Sigmoid colon (tissue), 7 donors: Measurements from ENCODE around the gene PHKB. TPM values are rescaled to one million over a fixed set of nuclear protein-coding genes. Genes with fewer than 3 reads are reported as not detected.

Source experiments
- DNase-seq: peaks from one replicate; pipeline ENCODE4 v3.0.0-alpha.2; 2019
- H3K27ac ChIP-seq, 4 donors: fragments of 200-600 bp; sonication (generic); one replicate each; pipeline ENCODE4 v1.5.1; 2016 to 2019; ENCODE audit warnings: mild to moderate bottlenecking in 1 of 4
- H3K27me3 ChIP-seq, 3 donors: fragments of 200-600 bp; sonication (generic); one replicate each; pipeline ENCODE4 v1.5.1; 2019; ENCODE audit warnings: mild to moderate bottlenecking in 1 of 3
- H3K36me3 ChIP-seq, 4 donors: fragments of 200-600 bp; sonication (generic); one replicate each; pipeline ENCODE4 v1.5.1; 2016 to 2019
- H3K4me1 ChIP-seq, 4 donors: fragments of 200-600 bp; sonication (generic); one replicate each; pipeline ENCODE4 v1.5.1; 2017 to 2019
- H3K4me3 ChIP-seq, 4 donors: fragments of 200-600 bp; sonication (generic); one replicate each; pipeline ENCODE4 v1.5.1; 2017 to 2019; ENCODE audit warnings: mild to moderate bottlenecking in 2 of 4, moderate library complexity in 1 of 4
- H3K9me3 ChIP-seq, 4 donors: fragments of 200-600 bp in 3 of 4; sonication (generic) in 3 of 4; one replicate each; pipeline versions ENCODE4 v1.5.1 to v1.6.1; 2013 to 2019
- EP300 ChIP-seq, 4 donors: sonication (generic); formaldehyde crosslinking; IDR thresholded peaks; one replicate each; pipeline ENCODE4 v1.6.1; 2017; ENCODE audit warnings: antibody characterized with exemption in 4 of 4
- POLR2A ChIP-seq, 2 donors: fragments of 450-650 bp; IDR thresholded peaks; one replicate each; pipeline ENCODE4 v1.6.1; 2016; ENCODE audit warnings: antibody characterized with exemption in 2 of 2, mild to moderate bottlenecking in 2 of 2, moderate library complexity in 2 of 2
- POLR2AphosphoS5 ChIP-seq, 4 donors: sonication (generic); formaldehyde crosslinking; IDR thresholded peaks; one replicate each; pipeline ENCODE4 v1.6.1; 2017; ENCODE audit warnings: antibody characterized with exemption in 4 of 4
- WGBS, 2 donors: extraction: QIAGEN DNeasy Blood & Tissue Kit; methylation state at CpG; one replicate each; pipeline ENCODE4 v1.1.7; 2013; 5-methylcytosine and 5-hydroxymethylcytosine counted together
- intact Hi-C: fragments of 100-400 bp; cut with DNase I; formaldehyde crosslinking; loops from one replicate; pipeline ENCODE4 v1.15.1; 2023
- polyA plus RNA-seq, 3 donors: library from polyadenylated mRNA; stranded (reverse); fragments of 200-250 nt; gene quantifications; one replicate each; pipeline ENCODE4 v1.2.3, GENCODE V29; 2013
- total RNA-seq, 4 donors: library from RNA; depleted of rRNA; stranded (reverse); fragments of >200 nt; gene quantifications; one replicate each; pipeline ENCODE4 v1.1.0, GENCODE V29; 2016
- TF ChIP-seq, protein P1 (sequence below), 4 experiments: fragments of 450-650 bp in 3 of 4; fragments of 200-600 bp in 1 of 4; IDR thresholded peaks; one replicate each; pipeline ENCODE4 v1.5.1; 2016 to 2019; ENCODE audit warnings: antibody characterized with exemption in 4 of 4, mild to moderate bottlenecking in 3 of 4, moderate library complexity in 2 of 4
- donor health status: healthy with polysubstance abuse.
- donor health status: Bipolar disorder and iron deficiency.
- donor health status: healthy.

PHKB gene
- total and polyA plus RNA-seq, 7 donors, result 24.6 to 95.6 (median 60.5) TPM

DNA sequence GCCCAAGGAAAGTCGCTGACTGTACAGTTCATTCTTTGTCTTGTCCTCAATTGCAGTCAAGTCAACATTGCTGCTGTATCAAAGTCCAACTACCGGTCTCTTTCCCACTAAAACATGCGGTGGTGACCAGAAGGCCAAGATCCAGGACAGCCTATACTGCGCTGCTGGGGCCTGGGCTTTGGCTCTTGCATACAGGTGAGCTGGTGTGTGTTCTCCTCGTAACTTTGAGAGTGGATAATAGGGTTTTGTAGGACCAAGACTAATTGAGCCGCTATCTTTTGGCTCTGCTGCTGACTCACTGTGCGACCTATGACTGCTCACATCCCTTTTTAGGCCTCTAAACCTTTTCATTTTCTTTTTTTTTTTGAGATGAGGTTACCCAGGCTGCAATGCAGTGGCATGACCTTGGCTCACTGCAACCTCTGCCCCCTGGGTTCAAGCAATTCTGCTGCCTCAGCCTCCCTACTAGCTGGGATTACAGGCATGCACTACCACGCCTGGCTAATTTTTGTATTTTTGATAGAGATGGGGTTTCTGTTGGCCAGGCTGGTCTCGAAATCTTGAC is 38.7 kb downstream of the PHKB start:
- Histone ChIP-seq H3K27ac (no peak overlapping the region), H3K4me1 (peaks cover 0 to 5% (median 0%) of the 10 kb centered on the region in 4 donors), H3K4me3 (no peak overlapping the region), H3K27me3 (no peaks in the 10 kb centered on the region), H3K9me3 (no peaks in the 10 kb centered on the region), H3K36me3 (peaks cover 11 to 70% (median 22%) of the 10 kb centered on the region in 4 donors)
- TF ChIP-seq POLR2AphosphoS5 (IDR thresholded peaks at IDR 0.05), result no peak
- TF ChIP-seq EP300 (IDR thresholded peaks at IDR 0.05), result no peak
- TF ChIP-seq, protein P1, sequence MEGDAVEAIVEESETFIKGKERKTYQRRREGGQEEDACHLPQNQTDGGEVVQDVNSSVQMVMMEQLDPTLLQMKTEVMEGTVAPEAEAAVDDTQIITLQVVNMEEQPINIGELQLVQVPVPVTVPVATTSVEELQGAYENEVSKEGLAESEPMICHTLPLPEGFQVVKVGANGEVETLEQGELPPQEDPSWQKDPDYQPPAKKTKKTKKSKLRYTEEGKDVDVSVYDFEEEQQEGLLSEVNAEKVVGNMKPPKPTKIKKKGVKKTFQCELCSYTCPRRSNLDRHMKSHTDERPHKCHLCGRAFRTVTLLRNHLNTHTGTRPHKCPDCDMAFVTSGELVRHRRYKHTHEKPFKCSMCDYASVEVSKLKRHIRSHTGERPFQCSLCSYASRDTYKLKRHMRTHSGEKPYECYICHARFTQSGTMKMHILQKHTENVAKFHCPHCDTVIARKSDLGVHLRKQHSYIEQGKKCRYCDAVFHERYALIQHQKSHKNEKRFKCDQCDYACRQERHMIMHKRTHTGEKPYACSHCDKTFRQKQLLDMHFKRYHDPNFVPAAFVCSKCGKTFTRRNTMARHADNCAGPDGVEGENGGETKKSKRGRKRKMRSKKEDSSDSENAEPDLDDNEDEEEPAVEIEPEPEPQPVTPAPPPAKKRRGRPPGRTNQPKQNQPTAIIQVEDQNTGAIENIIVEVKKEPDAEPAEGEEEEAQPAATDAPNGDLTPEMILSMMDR (IDR thresholded peaks at IDR 0.05), result no peak
- no peak for TF ChIP-seq POLR2A (IDR thresholded peaks at IDR 0.05)
- WGBS, 2 donors, result 97 to 99% methylated on average over 9 of the region's 9 CpGs
- DNase-seq, result no peak
- intact Hi-C loops, result no loop called here

DNA sequence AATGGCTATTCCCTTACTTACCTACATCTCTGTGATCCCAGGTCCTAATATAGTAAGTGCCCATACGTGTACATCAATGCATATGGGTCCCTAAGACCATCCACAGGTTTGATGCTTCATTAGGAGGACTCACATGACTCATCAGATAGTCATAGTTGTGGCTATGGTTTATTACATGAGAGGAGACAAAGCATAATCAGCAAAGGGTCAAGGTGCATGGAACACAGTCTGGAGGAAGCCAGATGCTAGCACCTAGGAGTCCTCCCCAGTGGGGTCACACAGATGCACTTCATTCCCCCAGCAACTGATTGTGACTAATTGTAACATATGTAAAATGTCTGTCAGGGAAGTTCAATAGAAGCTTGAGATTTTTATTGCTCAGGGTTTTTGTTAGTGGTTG is 42.8 kb downstream of the PHKB start:
- no peak for TF ChIP-seq POLR2A (IDR thresholded peaks at IDR 0.05)
- TF ChIP-seq POLR2AphosphoS5 (IDR thresholded peaks at IDR 0.05), result no peak
- TF ChIP-seq EP300 (IDR thresholded peaks at IDR 0.05), result no peak
- TF ChIP-seq, protein P1 (IDR thresholded peaks at IDR 0.05), result no peak
- peaks cover 11 to 64% (median 25%) of the 10 kb centered on the region in 4 donors for H3K36me3 ChIP-seq
- WGBS, 2 donors, result 86 to 96% methylated on average over 1 of the region's 1 CpG
- no peak overlapping the region for H3K4me3 ChIP-seq
- no peak for DNase-seq
- H3K27me3 ChIP-seq, result no peaks in the 10 kb centered on the region
- H3K27ac ChIP-seq, result no peak overlapping the region
- intact Hi-C loops, result no loop called here
- H3K9me3 ChIP-seq, result no peaks in the 10 kb centered on the region
- no peaks in the 10 kb centered on the region for H3K4me1 ChIP-seq

DNA sequence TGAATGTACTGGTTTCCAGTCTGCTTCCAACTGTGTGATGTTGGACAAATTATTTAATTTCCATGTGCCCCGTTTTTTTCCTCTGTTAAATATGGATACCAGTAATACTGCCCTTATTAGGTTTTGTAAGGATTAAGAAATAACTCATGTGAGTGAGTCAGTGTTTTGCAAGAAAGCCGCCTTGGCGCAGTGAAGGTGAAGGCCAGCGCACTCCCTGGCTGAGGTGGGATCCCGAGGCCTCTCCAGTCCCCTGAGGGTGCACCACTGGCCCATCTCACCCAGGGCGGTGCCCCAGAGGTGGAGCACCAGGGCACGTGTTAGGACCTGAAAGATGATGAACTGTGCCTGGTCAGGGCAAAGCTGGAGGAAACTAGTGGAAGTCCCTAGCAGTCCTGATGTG is 43.5 kb downstream of the PHKB start:
- DNase-seq, result no peak

GRCh38 chr16:47506800-47507199 is 45.7 kb downstream of the PHKB start:
- Histone ChIP-seq H3K4me3 (no peak overlapping the region), H3K36me3 (peaks cover 7 to 54% (median 24%) of the 10 kb centered on the region in 4 donors), H3K9me3 (no peaks in the 10 kb centered on the region), H3K27me3 (no peaks in the 10 kb centered on the region), H3K27ac (no peak overlapping the region), H3K4me1 (no peaks in the 10 kb centered on the region)
- 61 to 84% methylated on average over 2 of the region's 2 CpGs for WGBS, 2 donors
- TF ChIP-seq, protein P1 (IDR thresholded peaks at IDR 0.05), result no peak
- TF ChIP-seq POLR2AphosphoS5 (IDR thresholded peaks at IDR 0.05) (no peak), POLR2A (IDR thresholded peaks at IDR 0.05) (no peak), EP300 (IDR thresholded peaks at IDR 0.05) (no peak)
- intact Hi-C loops, result no loop called here
- no peak for DNase-seq

More for the DNA sequence above, 43.5 kb downstream of the PHKB start:
- Histone ChIP-seq H3K27ac (no peak overlapping the region), H3K4me1 (no peaks in the 10 kb centered on the region), H3K27me3 (no peaks in the 10 kb centered on the region), H3K4me3 (no peak overlapping the region), H3K36me3 (peaks cover 11 to 64% (median 25%) of the 10 kb centered on the region in 4 donors), H3K9me3 (no peaks in the 10 kb centered on the region)
- TF ChIP-seq POLR2AphosphoS5 (IDR thresholded peaks at IDR 0.05) (no peak), POLR2A (IDR thresholded peaks at IDR 0.05) (no peak), EP300 (IDR thresholded peaks at IDR 0.05) (no peak)
- TF ChIP-seq, protein P1 (IDR thresholded peaks at IDR 0.05), result no peak
- intact Hi-C loops, result no loop called here
- 89 to 98% methylated on average over 7 of the region's 7 CpGs for WGBS, 2 donors

DNA sequence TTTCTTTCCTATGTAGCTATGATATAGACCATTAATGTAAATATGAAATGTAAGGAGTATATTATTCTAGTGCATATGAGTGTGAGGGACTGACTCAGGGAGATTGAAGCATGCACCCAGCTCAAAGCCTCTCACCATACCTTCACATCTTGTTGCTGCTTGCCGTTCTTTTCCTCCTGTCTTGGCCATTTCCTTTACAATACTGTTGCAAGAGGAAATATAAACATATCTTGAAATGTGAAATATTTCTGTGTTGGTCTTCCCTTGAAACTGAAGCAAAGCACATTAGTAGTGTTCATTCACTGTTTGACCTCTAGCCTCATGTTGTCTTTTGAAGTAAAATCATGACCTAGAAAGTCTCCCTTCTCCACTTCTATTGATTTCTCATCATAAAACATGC is 46.6 kb downstream of the PHKB start:
- intact Hi-C loops, result no loop called here
- no peaks in the 10 kb centered on the region for H3K27me3 ChIP-seq
- WGBS, 2 donors, result 59 to 81% methylated on average over 1 of the region's 1 CpG
- no peak for DNase-seq
- TF ChIP-seq POLR2A (IDR thresholded peaks at IDR 0.05) (no peak), POLR2AphosphoS5 (IDR thresholded peaks at IDR 0.05) (no peak), EP300 (IDR thresholded peaks at IDR 0.05) (no peak)
- TF ChIP-seq, protein P1 (IDR thresholded peaks at IDR 0.05), result no peak
- H3K27ac ChIP-seq, result no peak overlapping the region
- no peaks in the 10 kb centered on the region for H3K4me1 ChIP-seq
- H3K9me3 ChIP-seq, result no peaks in the 10 kb centered on the region
- peaks cover 7 to 56% (median 27%) of the 10 kb centered on the region in 4 donors for H3K36me3 ChIP-seq
- H3K4me3 ChIP-seq, result no peak overlapping the region
